WI38 (cell line): Measurements from ENCODE around the gene GNG13.

Experiments
- H3K4me3 ChIP-seq: 2 replicates; pipeline ENCODE4 v1.5.1; 2011; ENCODE audit warnings: low read depth, mild to moderate bottlenecking, control low read depth, low read length
- TF ChIP-seq, protein P1 (sequence below): IDR thresholded peaks from 2 replicates; pipeline ENCODE4 v1.5.1; 2012; ENCODE audit warnings: low read depth, mild to moderate bottlenecking, control low read depth, low read length

Gene GNG13

DNA sequence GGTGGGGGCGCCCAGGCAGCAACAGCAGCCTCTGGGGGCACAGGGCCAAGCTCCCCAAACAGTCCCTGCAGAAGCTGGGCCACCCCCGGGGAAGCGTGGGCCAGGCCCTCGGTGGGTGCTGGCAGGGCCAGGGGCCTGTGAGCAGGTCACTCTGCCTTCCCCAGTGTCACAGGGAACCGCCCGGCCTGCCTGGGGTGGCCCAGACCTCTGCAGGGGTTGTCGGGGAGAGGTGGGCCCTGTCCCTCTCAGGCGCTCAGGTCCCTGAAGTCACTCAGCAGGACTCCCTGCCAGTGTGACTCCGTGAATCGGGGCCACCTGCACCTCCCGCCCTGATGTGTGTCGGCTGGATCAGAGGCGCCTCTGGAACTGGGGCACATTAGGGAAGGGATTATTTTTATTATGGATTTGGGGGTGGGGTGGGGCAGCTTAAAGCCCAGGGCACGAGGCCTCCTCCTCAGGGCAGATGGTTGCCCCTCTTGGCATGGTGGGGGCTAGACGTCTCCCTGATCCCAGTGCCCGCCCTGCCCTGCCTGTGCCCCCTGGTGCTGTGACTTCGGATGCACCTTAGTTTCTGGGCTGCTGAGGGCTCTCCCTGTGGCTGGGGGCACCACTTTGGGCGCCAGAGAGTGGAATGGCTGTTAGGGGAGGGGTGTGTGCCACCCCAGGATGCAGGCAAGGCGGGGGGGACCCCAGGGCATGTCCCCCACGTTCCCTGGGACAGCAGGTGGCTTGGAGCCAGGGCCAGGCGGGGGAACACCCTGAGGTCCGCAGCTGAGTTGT lies 1.2 kb upstream of the GNG13 start:
- H3K4me3 ChIP-seq: no peak overlapping the region
- TF ChIP-seq, protein P1, sequence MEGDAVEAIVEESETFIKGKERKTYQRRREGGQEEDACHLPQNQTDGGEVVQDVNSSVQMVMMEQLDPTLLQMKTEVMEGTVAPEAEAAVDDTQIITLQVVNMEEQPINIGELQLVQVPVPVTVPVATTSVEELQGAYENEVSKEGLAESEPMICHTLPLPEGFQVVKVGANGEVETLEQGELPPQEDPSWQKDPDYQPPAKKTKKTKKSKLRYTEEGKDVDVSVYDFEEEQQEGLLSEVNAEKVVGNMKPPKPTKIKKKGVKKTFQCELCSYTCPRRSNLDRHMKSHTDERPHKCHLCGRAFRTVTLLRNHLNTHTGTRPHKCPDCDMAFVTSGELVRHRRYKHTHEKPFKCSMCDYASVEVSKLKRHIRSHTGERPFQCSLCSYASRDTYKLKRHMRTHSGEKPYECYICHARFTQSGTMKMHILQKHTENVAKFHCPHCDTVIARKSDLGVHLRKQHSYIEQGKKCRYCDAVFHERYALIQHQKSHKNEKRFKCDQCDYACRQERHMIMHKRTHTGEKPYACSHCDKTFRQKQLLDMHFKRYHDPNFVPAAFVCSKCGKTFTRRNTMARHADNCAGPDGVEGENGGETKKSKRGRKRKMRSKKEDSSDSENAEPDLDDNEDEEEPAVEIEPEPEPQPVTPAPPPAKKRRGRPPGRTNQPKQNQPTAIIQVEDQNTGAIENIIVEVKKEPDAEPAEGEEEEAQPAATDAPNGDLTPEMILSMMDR: no peak

DNA sequence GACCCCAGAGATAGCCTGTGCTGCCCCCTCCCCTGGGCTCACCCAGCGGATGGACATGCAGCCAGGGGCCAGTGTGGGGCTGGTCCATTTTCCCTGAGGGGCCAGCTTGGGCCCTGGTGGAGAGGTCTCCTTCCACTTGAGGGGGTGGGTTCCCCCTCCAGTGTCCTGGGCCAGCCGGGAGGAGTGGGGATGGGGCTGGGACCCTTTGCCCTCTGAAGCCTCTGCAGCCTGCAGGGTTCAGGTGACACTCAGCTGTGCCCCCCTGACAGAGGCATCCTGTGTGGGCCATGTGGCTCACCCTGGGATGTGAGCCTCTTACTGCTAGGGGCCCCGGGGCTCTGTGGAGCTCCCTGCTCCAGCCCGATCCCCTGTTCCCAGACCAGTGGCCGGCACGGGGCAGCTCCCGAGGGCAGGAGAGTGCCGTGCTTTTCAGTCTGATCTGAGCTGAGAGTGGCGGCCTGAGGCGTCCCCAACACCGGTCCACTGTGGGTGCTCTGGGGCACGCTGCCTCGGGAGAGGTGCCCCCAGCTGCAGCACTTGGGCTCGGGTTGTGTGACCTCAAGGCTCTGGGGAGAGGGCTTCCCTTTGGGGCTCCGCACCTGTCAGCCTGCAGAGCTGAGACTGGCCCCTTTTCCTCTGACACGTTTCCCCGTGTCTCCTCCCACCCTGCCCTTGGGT lies 439 bp upstream of the GNG13 start:
- no peak overlapping the region for H3K4me3 ChIP-seq
- TF ChIP-seq, protein P1: no peak

DNA sequence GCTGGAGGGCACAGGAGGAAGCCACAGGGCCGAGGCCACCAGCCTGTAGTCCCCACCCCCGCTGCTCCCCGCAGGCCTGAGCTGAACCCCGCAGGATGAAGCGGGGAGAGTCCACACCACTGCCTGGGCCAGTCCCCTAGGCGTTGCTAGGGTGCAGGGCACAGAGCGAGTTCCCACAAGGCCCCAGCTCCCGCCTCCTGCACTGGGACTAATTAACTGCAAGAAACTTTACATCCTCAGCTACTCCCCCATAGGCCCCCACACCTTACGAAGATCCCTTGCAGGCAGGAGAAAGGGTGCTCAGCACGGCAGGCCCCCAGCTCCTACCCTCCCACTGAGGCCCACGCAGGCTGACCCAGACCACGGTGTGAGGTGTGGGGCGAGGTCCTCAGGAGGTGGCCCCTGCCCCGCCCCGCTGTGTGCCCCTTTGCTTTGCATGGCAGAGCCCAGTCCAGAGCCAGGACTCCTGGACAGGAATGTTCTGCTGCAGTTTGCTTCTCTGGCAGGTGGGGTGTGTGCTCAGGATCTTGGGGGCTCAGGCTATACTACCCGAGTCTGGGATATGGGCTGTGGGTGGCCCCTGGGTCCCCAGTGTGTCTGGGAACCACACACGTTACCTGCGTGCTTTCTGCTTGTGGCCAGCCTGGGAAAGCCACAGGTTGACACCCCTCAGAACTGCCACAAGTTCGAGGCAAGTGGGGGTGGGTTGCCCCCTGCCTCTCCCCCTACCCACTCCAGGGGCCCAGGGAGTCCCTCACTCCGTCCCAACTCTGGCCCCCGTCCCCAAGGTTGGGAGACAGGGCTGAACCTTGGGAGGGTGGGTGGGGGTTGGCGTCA lies 1.2 kb downstream of the GNG13 start:
- TF ChIP-seq, protein P1: no peak

DNA sequence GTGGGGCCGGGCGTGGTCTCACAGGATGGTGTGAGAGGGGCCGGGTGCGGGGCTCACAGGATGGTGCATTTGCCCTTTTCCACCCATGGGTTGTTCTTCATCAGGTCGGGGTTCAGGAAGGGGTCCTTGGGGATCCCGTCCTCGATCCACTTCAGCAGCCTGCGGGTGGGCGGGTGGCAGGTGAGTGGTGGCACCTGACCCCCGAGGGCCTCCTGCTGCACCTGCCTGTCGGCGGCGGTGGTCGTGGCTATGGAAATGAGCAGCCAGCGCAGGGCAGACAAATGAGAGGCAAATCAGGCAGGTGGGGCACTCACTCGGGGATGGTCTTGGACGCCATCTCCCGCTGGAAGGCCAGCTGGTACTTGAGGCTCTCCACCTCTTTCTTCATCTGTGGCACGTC lies 1.9 kb downstream of the GNG13 start:
- H3K4me3 ChIP-seq: no peak overlapping the region
- TF ChIP-seq, protein P1: no peak

More for the DNA sequence above, 1.2 kb downstream of the GNG13 start:
- no peak overlapping the region for H3K4me3 ChIP-seq

DNA sequence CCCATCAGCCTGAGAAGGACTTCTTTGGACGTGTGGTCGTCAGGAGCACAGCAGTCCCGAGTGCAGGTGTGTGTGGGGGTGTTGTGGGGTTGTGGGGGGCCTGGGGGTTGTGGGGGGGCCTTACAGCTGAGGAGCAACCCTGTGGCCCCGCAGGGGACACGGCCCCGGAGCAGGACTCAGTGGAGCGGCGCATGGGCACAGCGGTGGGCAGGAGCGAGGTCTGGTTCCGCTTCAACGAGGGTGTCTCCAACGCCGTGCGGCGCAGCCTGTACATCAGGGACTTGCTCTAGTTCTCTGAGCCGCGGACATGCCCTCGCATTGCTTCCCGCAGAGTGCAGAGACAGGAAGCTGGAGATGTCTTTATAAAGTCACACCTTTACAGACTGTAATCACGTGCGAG lies 2.8 kb downstream of the GNG13 start:
- no peak overlapping the region for H3K4me3 ChIP-seq
- TF ChIP-seq, protein P1: no peak

DNA sequence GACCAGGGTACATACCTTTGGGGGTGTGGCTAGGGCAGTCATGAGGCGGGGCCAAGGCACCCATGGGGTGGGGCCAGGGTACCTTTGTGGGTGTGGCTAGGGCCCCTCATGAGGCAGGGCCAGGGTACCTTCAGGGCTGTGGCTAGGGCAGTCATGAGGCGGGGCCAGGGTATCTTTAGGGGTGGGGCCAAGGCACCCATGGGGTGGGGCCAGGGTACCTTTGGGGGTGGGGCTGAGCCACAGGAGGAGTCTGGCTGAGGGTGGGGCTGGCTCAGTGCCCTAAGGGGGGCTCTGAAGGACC lies 3.5 kb downstream of the GNG13 start:
- no peak overlapping the region for H3K4me3 ChIP-seq
- TF ChIP-seq, protein P1: no peak
